Endothelial cell of umbilical vein (primary cell): ENCODE results near the gene IMPG2.

Experiments
- CTCF ChIP-seq, 2 donors: IDR thresholded peaks; 1 replicate in 1 of 2; 2 replicates in 1 of 2; pipeline ENCODE4 v1.5.1; 2011; ENCODE audit warnings: low read length in 2 of 2, mild to moderate bottlenecking in 2 of 2, moderate library complexity in 2 of 2, control low read depth in 1 of 2, inconsistent platforms in 1 of 2, low read depth in 1 of 2; ENCODE audit not compliant: insufficient read depth in 1 of 2; ENCODE audit errors: extremely low read depth in 1 of 2
- EZH2 ChIP-seq: IDR thresholded peaks from 2 replicates; pipeline ENCODE4 v1.6.1; 2012; ENCODE audit warnings: borderline replicate concordance, low read depth, mild to moderate bottlenecking, moderate library complexity, low read length, inconsistent platforms; ENCODE audit not compliant: severe bottlenecking
- FOS ChIP-seq: IDR thresholded peaks from 2 replicates; pipeline ENCODE4 v1.6.1; 2011; ENCODE audit warnings: mild to moderate bottlenecking, low read length, moderate library complexity, borderline replicate concordance; ENCODE audit not compliant: insufficient read depth
- GATA2 ChIP-seq: IDR thresholded peaks from 2 replicates; pipeline ENCODE4 v1.7.0; 2011; ENCODE audit warnings: low read depth, mild to moderate bottlenecking, moderate library complexity, mixed read lengths, low read length; ENCODE audit not compliant: insufficient read length, insufficient read depth
- JUN ChIP-seq: IDR thresholded peaks from 2 replicates; pipeline ENCODE4 v1.6.1; 2011; ENCODE audit warnings: borderline replicate concordance, low read depth; ENCODE audit not compliant: insufficient read length, insufficient read depth
- MAX ChIP-seq: IDR thresholded peaks from 2 replicates; pipeline ENCODE4 v1.6.1; 2011; ENCODE audit not compliant: insufficient read depth, insufficient read length
- MYC ChIP-seq: IDR thresholded peaks from one replicate; pipeline ENCODE4 v1.6.1; 2011; ENCODE audit warnings: mild to moderate bottlenecking, low read depth, low read length
- POLR2A ChIP-seq: IDR thresholded peaks from 2 replicates; pipeline ENCODE4 v1.6.1; 2012; ENCODE audit warnings: low read depth, mild to moderate bottlenecking, control low read depth, low read length
- POLR2AphosphoS5 ChIP-seq: IDR thresholded peaks from 2 replicates; pipeline ENCODE4 v1.6.1; 2012; ENCODE audit warnings: low read depth, mild to moderate bottlenecking, control low read depth, low read length, moderate library complexity; ENCODE audit not compliant: insufficient read depth

- TF ChIP-seq CTCF (IDR thresholded peaks at IDR 0.05; ENCODE audit: extremely low read depth in 1 of 2, insufficient read depth in 1 of 2, low read depth in 1 of 2, low read length in 2 of 2) (no peak), JUN (no peak), POLR2AphosphoS5 (no peak), EZH2 (no peak), MAX (no peak), POLR2A (no peak), FOS (no peak), GATA2 (no peak), MYC (no peak)
Measured at GRCh38 chr3:101189796-101190195, 130.6 kb downstream of the IMPG2 start.
